ENCODE data around the gene IER2.

IER2 gene

GRCh38 chr19:13102666-13103580 lies 47.3 kb upstream of the IER2 start, which contains the start of gene LYL1:
Gene LYL1, minus strand, starts transcription at chr19:13102858. Its CDS starts 1,687 bp downstream, at chr19:13101171.
- peak; percentile 96 for DNase-seq (ENCODE audit: low read depth)
- peak; percentile 64; the same call in 1 of the 2 replicates for TF ChIP-seq MYC (IDR thresholded peaks at IDR 0.05; ENCODE audit: low read depth, low read length)
- no peak for TF ChIP-seq CTCF (IDR thresholded peaks at IDR 0.05; ENCODE audit: low read depth, low read length)
- peak; percentile 51 for TF ChIP-seq POLR2A (IDR thresholded peaks at IDR 0.05; ENCODE audit: extremely low read depth, insufficient read length)
- peak; percentile 48 for TF ChIP-seq MAX (IDR thresholded peaks at IDR 0.05; ENCODE audit: low read depth, low read length)
- H3K4me3 ChIP-seq (ENCODE audit: low read depth, low read length) = peak within 1 kb of the TSS; percentile 98

GRCh38 chr19:13103581-13104359 lies 46.4 kb upstream of the IER2 start:
- peak; percentile 80 for DNase-seq (ENCODE audit: low read depth)
- peak overlapping the region; percentile 98 for H3K4me3 ChIP-seq (ENCODE audit: low read depth, low read length)
- TF ChIP-seq CTCF (IDR thresholded peaks at IDR 0.05; ENCODE audit: low read depth, low read length) (no peak), MYC (IDR thresholded peaks at IDR 0.05; ENCODE audit: low read depth, low read length) (no peak), MAX (IDR thresholded peaks at IDR 0.05; ENCODE audit: low read depth, low read length) (no peak), POLR2A (IDR thresholded peaks at IDR 0.05; ENCODE audit: extremely low read depth, insufficient read length) (no peak)

- H3K4me3 ChIP-seq (ENCODE audit: low read depth, low read length) = no peak overlapping the region
- DNase-seq (ENCODE audit: low read depth) = peak; percentile 82
- TF ChIP-seq MAX (IDR thresholded peaks at IDR 0.05; ENCODE audit: low read depth, low read length) = peak; percentile 90
- peak; percentile 88 for TF ChIP-seq MYC (IDR thresholded peaks at IDR 0.05; ENCODE audit: low read depth, low read length)
- TF ChIP-seq POLR2A (IDR thresholded peaks at IDR 0.05; ENCODE audit: extremely low read depth, insufficient read length) = no peak
- peak; percentile 57 for TF ChIP-seq CTCF (IDR thresholded peaks at IDR 0.05; ENCODE audit: low read depth, low read length)
Measured at GRCh38 chr19:13104360-13104847, 45.8 kb upstream of the IER2 start.

GRCh38 chr19:13104848-13105711 lies 45.1 kb upstream of the IER2 start:
- H3K4me3 ChIP-seq (ENCODE audit: low read depth, low read length) = no peak overlapping the region
- DNase-seq (ENCODE audit: low read depth) = no peak

More at GRCh38 chr19:13104848-13105711, 45.1 kb upstream of the IER2 start:
- no peak for TF ChIP-seq MYC (IDR thresholded peaks at IDR 0.05; ENCODE audit: low read depth, low read length)
- TF ChIP-seq CTCF (IDR thresholded peaks at IDR 0.05; ENCODE audit: low read depth, low read length) = no peak
- TF ChIP-seq MAX (IDR thresholded peaks at IDR 0.05; ENCODE audit: low read depth, low read length) = no peak
- no peak for TF ChIP-seq POLR2A (IDR thresholded peaks at IDR 0.05; ENCODE audit: extremely low read depth, insufficient read length)

All from NB4 (cell line).